Kidney epithelial cell (primary cell): ENCODE data around the gene ZNF554. TPM values are rescaled to one million over a fixed set of nuclear protein-coding genes. Genes with fewer than 3 reads are reported as not detected.

Experiments used
- DNase-seq: peaks from one replicate; pipeline ENCODE4 v3.0.0-alpha.2; 2010; ENCODE audit warnings: low read depth
- H3K27me3 ChIP-seq: 2 replicates; pipeline ENCODE4 v1.6.0; 2011; ENCODE audit warnings: low read length; ENCODE audit not compliant: control insufficient read depth, insufficient read depth
- H3K36me3 ChIP-seq: 2 replicates; pipeline ENCODE4 v1.5.1; 2011; ENCODE audit warnings: low read length; ENCODE audit not compliant: control insufficient read depth, insufficient read depth
- H3K4me3 ChIP-seq: 2 replicates; pipeline ENCODE4 v1.5.1; 2011; ENCODE audit warnings: low read depth, mild to moderate bottlenecking, control low read depth, low read length
- total RNA-seq: library from RNA; depleted of rRNA; stranded (reverse); fragments of >200 nt; gene quantifications from 2 replicates; pipeline ENCODE4 v1.2.3, GENCODE V29; 2015
- TF ChIP-seq, protein P1 (sequence below): IDR thresholded peaks from 2 replicates; pipeline ENCODE4 v1.5.1; 2011; ENCODE audit warnings: mild to moderate bottlenecking, moderate library complexity, low read length, control low read depth, inconsistent platforms; ENCODE audit not compliant: insufficient read depth, poor library complexity, severe bottlenecking

The ZNF554 gene
- total RNA-seq, 1 donor from 2014 or later = 4.5 TPM

GRCh38 chr19:2858864-2859263 lies 39.2 kb downstream of the ZNF554 start:
- H3K4me3 ChIP-seq = no peak overlapping the region
- TF ChIP-seq, protein P1, sequence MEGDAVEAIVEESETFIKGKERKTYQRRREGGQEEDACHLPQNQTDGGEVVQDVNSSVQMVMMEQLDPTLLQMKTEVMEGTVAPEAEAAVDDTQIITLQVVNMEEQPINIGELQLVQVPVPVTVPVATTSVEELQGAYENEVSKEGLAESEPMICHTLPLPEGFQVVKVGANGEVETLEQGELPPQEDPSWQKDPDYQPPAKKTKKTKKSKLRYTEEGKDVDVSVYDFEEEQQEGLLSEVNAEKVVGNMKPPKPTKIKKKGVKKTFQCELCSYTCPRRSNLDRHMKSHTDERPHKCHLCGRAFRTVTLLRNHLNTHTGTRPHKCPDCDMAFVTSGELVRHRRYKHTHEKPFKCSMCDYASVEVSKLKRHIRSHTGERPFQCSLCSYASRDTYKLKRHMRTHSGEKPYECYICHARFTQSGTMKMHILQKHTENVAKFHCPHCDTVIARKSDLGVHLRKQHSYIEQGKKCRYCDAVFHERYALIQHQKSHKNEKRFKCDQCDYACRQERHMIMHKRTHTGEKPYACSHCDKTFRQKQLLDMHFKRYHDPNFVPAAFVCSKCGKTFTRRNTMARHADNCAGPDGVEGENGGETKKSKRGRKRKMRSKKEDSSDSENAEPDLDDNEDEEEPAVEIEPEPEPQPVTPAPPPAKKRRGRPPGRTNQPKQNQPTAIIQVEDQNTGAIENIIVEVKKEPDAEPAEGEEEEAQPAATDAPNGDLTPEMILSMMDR = no peak
- no peaks in the 10 kb centered on the region for H3K36me3 ChIP-seq
- no peaks in the 10 kb centered on the region for H3K27me3 ChIP-seq
- no peak for DNase-seq

DNA sequence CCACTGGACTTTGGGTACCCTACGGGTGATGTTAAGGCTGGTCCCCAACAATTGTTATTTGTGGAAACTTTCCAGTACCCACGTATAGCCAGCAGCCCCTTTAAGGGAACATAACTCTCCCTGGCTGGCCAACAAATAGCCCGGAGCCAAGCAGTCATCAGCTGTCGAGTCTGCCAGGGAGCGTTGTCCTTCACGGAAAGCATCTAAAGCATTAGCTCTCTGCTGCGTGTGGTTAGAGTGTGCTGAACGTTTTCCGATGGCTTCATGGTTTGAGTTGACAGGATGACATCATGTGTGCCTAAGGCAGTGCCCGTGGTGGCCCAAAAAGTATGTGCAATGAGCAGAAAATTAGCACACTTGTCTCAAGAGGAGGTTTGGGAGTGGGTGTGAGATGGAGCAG lies 44.1 kb downstream of the ZNF554 start:
- H3K36me3 ChIP-seq = no peaks in the 10 kb centered on the region
- TF ChIP-seq, protein P1 = no peak
- H3K4me3 ChIP-seq = no peak overlapping the region
- no peak for DNase-seq
- no peaks in the 10 kb centered on the region for H3K27me3 ChIP-seq

DNA sequence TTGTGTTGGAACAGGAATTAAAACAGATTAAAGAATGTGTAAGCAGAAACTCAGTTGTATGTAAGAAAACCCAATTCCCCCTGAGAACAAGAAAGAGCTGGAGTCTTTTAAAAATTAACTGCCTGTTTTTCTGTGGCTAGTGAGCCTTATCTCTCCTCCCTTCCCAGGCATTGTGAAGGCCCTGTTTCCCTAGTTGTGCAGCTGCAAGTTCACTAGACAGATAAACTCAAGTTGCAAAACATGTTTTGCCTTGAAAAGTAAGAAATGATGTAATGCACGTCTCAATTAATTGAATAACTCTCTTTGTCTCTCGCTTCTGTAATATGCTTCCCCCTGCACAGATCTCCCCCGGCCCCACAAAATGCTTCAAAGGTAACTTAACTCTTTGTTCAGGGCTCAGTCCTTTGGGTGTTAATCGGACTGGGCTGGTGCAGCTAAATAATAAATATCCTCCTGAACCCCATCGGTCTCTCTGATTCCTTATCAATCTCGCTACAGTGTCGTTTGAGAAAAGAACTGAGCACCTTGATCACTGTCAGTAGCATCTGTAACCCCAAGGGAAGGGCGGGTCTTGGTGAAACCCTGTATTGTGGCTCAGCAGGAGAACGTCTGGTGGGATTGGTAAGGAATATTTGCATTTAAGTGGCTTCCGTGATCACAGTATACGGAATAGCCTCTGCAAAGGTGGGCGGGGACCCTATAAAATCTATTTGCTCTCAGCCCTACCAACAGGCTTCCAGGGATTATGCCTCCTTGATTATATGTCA lies 45.8 kb downstream of the ZNF554 start:
- TF ChIP-seq, protein P1 = no peak
- H3K27me3 ChIP-seq = no peaks in the 10 kb centered on the region
- H3K4me3 ChIP-seq = no peak overlapping the region
- H3K36me3 ChIP-seq = no peaks in the 10 kb centered on the region
- no peak for DNase-seq

- TF ChIP-seq, protein P1 = no peak
- Histone ChIP-seq H3K36me3 (no peaks in the 10 kb centered on the region), H3K27me3 (no peaks in the 10 kb centered on the region), H3K4me3 (no peak overlapping the region)
- no peak for DNase-seq
These were observed 46.9 kb downstream of the ZNF554 start for GRCh38 chr19:2866495-2867024.

GRCh38 chr19:2867025-2867991 lies 47.6 kb downstream of the ZNF554 start, which contains the start of gene ZNF556:
Gene ZNF556, plus strand, starts transcription at chr19:2867335. Its CDS starts 87 bp downstream, at chr19:2867422.
- Histone ChIP-seq H3K27me3 (no peaks in the 10 kb centered on the region), H3K36me3 (no peaks in the 10 kb centered on the region), H3K4me3 (no peak within 1 kb of the TSS)
- TF ChIP-seq, protein P1 = no peak
- no peak for DNase-seq
